Measurements from ENCODE around the gene NFIC. TPM values are rescaled to one million over a fixed set of nuclear protein-coding genes. Genes with fewer than 3 reads are reported as not detected.
"Not testable (repeated sequence)": the region's sequence is repeated elsewhere in the genome, so short reads cannot be mapped to it uniquely, and the experiment has no call there.

NFIC gene
- polyA plus RNA-seq, 3 donors, result 57.8 to 87.3 (median 81.7) TPM

DNA sequence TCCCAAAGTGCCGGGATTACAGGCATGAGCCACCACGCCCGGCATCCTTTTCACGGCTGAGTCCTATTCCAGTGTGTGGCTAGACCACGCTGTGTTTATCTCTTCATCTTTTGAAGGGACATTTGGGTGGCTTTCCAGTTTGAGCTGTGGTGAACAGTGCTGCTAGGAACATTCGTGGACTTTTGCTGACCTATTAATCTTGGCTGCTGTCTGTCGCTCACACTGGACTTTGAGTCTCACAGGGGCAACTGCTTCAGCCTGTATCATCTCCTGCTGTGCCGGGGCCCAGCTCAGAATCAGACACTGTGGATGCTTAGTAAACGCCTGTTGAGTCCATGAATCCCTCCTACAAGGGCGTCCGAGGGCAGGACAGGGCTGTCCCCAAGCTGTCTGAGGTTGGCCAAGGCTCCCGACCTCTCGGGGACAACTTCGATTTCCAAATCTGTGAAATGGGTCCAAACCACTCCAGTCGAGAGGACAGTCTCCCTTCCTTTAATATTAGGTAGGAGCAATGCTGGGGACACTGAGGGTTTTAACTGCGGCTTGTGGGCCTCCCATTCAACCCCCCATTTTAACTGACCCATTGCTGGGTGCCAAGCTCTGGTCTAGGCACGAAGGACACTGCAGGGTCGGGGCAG, 65.5 kb downstream of the NFIC start:
- WGBS, 3 donors, result 87 to 89% (median 88%) methylated on average over 18 of the region's 18 CpGs
- H3K27ac ChIP-seq (ENCODE audit: low read depth, low read length), result no peak overlapping the region

DNA sequence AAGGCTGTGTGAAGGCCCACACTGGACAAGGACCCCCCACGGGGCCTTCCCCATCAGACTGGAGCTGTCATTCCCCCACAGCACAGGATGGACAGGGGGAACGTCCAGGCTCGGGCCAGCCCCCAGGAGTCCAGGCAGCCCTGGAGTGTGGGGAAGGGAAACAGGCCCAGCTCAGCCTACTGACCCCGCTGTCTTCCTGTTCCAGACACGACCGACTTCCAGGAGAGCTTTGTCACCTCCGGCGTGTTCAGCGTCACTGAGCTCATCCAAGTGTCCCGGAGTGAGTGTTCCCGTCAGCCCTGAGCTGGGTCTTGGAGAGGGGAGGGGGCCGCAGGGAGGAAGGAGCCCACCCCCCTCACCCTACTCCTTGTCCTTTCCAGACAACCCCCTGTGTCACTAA, 66.9 kb downstream of the NFIC start:
- 75 to 83% (median 78%) methylated on average over 11 to 12 of the region's 12 CpGs for WGBS, 3 donors
- peak overlapping the region; percentile 40 for H3K27ac ChIP-seq (ENCODE audit: low read depth, low read length)

- WGBS, 3 donors, result 92 to 95% (median 93%) methylated on average over 11 of the region's 11 CpGs
- H3K27ac ChIP-seq (ENCODE audit: low read depth, low read length), result peak overlapping the region; percentile 40
Measured at GRCh38 chr19:3433805-3434540, 67.6 kb downstream of the NFIC start.

DNA sequence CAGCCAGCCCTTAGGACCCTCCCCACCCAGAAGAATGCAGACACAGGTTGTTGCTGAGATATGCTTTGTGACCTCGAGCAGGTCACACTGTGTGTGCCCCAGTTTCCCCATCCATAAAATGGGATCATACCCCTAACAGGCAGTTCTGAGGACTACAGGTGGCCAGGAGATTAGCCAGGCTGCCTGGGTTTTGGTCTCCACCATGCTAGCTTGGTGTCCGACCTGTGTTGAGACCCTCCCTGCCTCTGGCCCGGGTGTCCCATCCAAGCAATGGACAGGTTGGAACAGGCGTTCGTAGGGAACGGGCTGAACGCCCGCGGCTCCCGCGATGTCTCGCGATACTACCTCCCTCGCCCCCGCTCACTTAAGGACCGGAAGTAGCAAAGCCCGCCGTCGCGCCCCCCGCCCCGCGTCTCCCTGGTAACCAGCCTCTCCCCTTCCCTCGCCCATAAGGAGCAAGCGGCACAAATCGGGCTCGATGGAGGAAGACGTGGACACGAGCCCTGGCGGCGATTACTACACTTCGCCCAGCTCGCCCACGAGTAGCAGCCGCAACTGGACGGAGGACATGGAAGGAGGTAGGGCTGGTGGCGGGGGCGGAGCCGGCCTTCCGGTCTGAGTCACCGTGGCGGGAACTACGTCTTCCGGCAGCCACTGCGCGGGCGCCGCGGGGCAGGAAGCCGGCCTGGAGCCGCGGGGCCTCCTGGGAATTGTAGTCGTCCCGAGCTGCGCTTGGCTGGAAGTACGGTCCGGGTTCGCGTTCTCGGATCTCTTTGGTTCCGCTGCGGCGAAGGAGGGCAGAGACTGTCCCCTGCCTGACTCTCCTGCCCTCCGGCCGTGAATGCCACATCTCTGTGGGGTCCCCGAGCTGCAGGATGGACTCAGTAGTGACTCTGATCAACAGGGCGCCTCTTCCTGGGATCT, 68.5 kb downstream of the NFIC start:
- WGBS, 3 donors, result 3 to 22% (median 4%) methylated on average over 65 to 67 of the region's 67 CpGs
- H3K27ac ChIP-seq (ENCODE audit: low read depth, low read length), result peak overlapping the region; percentile 67

- no peak overlapping the region for H3K27ac ChIP-seq (ENCODE audit: low read depth, low read length)
- 73 to 76% (median 74%) methylated on average over 13 of the region's 13 CpGs for WGBS, 3 donors
Measured at GRCh38 chr19:3440082-3440481, 73.7 kb downstream of the NFIC start.

- WGBS, 3 donors, result 74 to 81% (median 76%) methylated on average over 25 of the region's 25 CpGs
Measured at GRCh38 chr19:3441089-3441985, 75.0 kb downstream of the NFIC start.

DNA sequence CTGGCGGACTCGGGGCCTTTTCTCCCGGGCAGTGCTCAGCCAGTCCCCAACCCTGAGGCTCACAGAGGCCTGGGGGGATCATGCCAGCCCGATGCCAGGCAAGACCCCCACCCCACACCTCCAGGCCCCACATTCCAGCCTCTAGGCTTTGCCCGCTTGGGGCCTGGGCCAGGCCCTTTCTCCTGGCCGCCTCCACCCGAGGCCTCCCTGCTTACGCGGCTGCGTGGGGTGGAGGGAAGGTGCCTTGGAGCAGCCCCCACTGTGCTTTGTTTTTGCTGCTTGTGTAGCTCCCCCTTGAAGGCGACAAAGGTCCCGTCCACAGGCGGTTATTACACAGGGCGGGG, 75.6 kb downstream of the NFIC start:
- 82 to 86% (median 83%) methylated on average over 11 to 14 of the region's 14 CpGs for WGBS, 3 donors
- no peak overlapping the region for H3K27ac ChIP-seq (ENCODE audit: low read depth, low read length)

More at GRCh38 chr19:3441089-3441985, 75.0 kb downstream of the NFIC start:
- no peak overlapping the region for H3K27ac ChIP-seq (ENCODE audit: low read depth, low read length)

DNA sequence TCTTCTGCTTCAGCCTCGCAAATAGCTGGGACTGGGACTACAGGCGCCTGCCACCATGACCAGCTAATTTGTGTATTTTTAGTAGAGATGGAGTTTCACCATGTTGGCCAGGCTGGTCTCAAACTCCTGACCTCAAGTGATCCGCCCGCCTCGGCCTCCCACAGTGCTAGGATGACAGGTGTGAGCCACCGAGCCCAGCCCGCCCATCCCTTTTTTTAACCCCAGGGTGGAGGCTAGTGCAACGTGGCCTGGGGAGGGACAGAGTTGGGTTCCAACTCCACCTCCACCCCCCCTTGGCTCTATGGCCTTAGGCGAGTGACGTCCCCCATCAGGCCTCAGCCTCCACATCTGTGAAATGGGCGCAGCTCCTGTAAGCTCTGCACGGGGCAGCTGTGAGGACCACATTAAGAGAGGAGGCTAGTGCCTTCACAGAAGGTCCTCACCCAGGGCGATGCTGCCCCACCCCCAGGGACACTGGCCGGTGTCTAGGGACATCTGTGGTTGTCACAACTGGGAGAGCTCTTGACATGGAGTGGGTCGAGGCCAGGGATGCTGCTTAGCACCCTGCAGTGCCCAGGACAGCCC, 76.2 kb downstream of the NFIC start:
- 82 to 92% (median 90%) methylated on average over 14 to 15 of the region's 15 CpGs for WGBS, 3 donors
- H3K27ac ChIP-seq (ENCODE audit: low read depth, low read length), result no peak overlapping the region

DNA sequence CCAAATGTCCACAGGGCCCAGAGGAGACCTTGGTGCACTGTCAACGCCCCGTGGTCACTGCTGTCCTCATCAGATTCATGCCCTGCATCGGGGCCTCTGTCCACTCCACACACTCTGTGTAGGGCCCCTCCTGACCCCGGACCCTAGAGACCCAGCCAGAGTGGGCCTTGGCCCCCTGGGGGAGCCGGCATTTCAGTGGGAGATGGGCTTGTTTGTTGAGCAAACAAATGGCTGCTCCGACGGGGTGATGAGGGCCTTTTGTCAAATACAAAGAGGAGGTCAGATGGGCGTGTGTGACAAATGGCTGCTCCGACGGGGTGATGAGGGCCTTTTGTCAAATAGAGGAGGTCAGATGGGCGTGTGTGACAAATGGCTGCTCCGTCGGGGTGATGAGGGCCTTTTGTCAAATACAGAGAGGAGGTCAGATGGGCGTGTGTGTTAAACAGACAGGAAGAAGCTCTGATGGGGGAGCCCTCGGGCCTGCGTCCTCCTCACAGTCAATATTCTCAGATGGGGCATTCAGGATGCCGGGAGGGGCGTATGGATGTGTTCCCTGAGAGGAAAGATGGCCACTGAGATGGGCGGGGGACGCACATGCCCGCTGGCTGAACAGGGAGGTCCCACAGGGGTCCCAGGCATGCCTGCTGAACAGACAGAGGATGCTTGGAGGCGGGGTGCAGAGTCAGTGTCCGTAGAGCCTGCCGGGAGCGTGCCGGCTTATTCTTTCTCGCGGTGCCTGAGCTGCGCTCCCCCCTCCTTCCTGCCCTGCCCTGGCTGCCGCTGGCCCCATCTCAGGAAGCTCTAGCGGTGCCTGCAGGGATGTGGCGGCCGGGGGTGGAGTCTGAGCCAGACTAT, 77.7 kb downstream of the NFIC start:
- 39 to 58% (median 40%) methylated on average over 31 to 33 of the region's 33 CpGs for WGBS, 3 donors
- no peak overlapping the region for H3K27ac ChIP-seq (ENCODE audit: low read depth, low read length)

DNA sequence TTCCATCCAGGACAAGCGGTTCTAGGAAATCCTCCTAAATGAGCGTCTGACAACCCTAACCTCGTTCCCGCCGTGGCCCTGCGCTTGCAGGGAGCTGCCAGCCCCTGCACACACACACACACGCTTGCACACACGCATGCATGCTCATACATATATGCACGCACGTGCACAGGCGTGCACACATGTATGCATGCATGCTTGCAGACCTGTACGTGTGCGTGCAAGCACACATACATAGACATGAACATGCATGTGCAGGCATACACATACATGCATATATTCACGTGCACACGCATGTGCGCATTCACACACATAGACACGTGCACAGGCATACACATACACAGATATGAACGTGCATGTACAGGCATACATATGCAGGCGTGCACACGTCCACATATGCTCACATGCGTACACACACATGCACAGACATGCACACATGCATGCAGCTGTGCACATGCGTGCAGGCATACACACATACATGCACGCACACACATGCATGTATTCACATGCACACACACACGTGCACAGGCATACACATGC, 78.4 kb downstream of the NFIC start:
- H3K27ac ChIP-seq (ENCODE audit: low read depth, low read length), result no peak overlapping the region
- 66 to 78% (median 69%) methylated on average over 24 of the region's 24 CpGs for WGBS, 3 donors

- H3K27ac ChIP-seq (ENCODE audit: low read depth, low read length), result not testable (repeated sequence)
- 95 to 98% (median 96%) methylated on average over 4 of the region's 4 CpGs for WGBS, 3 donors
Measured at GRCh38 chr19:3446657-3447056, 80.3 kb downstream of the NFIC start.

DNA sequence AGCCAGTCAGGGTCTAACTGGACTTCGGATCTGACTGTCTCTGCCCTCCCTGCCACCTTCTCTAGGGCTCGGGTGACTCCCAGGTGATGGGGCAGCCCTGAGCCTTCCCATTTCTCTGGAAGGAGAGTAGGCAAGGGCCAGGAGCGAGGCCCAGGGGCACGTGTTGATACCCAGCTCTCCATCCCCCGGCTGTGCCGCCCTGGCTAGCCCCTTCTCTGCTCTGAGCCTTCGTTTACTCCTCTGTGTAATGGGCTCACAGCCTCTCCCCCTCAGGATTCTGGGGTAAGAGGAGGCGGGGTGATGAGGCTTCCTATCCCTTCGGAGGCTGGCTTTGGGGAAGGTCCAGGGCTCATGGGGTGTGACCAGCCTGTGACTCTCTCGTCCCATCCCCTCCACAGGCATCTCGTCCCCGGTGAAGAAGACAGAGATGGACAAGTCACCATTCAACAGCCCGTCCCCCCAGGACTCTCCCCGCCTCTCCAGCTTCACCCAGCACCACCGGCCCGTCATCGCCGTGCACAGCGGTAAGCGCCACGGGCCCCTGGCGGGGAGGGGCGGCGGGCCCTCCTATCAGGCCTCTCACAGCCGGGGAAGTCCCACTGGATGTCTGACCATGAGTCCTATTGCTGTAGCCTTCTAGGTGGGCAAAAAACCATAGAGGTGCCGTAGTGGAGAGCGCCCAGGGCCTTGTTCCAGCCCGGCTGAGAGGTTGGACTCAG, 82.4 kb downstream of the NFIC start:
- 93 to 94% (median 94%) methylated on average over 28 of the region's 28 CpGs for WGBS, 3 donors
- H3K27ac ChIP-seq (ENCODE audit: low read depth, low read length), result no peak overlapping the region

DNA sequence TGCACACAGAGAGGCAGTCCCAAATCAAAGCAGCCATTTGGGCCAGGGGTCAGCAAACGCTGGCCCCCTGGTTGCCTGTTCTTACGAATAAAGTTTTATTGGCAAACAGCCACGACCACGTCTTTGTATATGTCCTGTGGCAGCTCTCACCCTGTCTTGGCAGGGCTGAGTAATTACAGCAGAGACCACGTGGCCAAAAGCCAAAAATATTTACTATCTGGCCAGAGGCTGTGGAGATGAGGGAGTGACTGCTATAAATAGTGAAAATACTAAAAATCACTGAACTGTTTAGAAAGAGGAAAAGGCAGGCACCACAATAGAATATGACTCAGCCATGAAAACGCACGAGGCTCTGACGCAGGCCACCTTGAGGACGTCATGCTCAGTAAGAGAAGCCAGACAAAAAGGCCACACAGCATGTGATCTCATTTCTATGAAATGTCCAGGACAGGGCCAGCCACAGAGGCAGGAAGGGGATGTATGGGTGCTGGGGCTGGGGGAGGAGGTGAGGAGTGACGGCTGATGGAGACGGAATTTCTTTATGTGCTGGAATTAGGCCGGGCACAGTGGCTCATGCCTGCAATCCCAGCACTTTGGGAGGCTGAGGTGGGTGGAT, 84.5 kb downstream of the NFIC start:
- no peak overlapping the region for H3K27ac ChIP-seq (ENCODE audit: low read depth, low read length)
- 41 to 62% (median 45%) methylated on average over 12 of the region's 12 CpGs for WGBS, 3 donors

GRCh38 chr19:3451451-3451866, 85.1 kb downstream of the NFIC start:
- WGBS, 3 donors, result 65 to 93% (median 89%) methylated on average over 10 of the region's 10 CpGs
- no peak overlapping the region for H3K27ac ChIP-seq (ENCODE audit: low read depth, low read length)

DNA sequence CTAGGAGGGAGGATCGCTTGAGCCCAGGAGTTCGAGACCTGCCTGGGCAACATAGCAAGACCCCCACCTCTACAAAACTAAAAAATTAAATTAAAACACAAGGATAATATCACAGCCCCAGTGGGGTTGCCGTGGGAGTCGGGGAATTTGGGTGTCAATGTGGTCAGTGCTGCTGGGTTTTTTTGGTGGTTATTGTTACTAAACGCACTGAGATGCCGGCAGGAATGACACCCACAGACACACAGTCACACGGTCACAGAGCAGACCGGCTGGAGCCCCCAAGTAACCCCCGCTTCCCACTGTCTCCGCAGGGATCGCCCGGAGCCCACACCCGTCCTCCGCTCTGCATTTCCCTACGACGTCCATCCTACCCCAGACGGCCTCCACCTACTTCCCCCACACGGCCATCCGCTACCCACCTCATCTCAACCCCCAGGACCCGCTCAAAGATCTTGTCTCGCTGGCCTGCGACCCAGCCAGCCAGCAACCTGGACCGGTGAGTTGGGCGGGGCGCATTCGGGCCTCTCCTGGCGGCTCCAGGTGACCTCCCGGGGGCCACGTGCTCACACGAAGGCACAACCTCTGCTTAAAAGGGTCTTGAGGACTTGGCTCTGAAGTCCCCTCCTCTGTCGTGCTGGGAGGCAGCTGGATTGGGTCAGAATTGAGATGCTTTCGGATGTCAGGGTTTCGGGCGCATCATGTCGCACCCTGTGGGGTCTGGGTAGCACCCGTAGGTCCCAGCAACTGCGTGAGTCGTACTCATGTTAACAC, 86.0 kb downstream of the NFIC start:
- no peak overlapping the region for H3K27ac ChIP-seq (ENCODE audit: low read depth, low read length)
- 92 to 93% (median 92%) methylated on average over 38 of the region's 38 CpGs for WGBS, 3 donors
